H1 (cell line): ENCODE data around the gene PDCD7. TPM values are rescaled to one million over a fixed set of nuclear protein-coding genes. Genes with fewer than 3 reads are reported as not detected.

Experiments used
- BCL11A ChIP-seq, 2 experiments: IDR thresholded peaks; one replicate each; pipeline ENCODE4 v1.6.1; 2011; ENCODE audit warnings: low read depth in 2 of 2, low read length in 2 of 2, mild to moderate bottlenecking in 2 of 2
- RAD21 ChIP-seq, 2 experiments: IDR thresholded peaks in 1 of 2; conservative IDR thresholded peaks in 1 of 2; 2 replicates each; pipeline ENCODE4 v1.6.1; 2011; ENCODE audit warnings: low read depth in 2 of 2, low read length in 2 of 2, improper control_type of control experiment in 1 of 2, inconsistent platforms in 1 of 2, mild to moderate bottlenecking in 1 of 2, moderate library complexity in 1 of 2
- RXRA ChIP-seq: IDR thresholded peaks from 2 replicates; pipeline ENCODE4 v1.6.1; 2011; ENCODE audit warnings: low read depth, mild to moderate bottlenecking, low read length, moderate library complexity; ENCODE audit not compliant: insufficient read depth
- SAP30 ChIP-seq: fragments of 300-600 bp; sonication (generic); IDR thresholded peaks from 2 replicates; pipeline ENCODE4 v1.7.1; 2012; ENCODE audit warnings: low read length, moderate library complexity, mild to moderate bottlenecking, inconsistent platforms; ENCODE audit not compliant: insufficient read depth, insufficient replicate concordance
- TBP ChIP-seq: IDR thresholded peaks from 2 replicates; pipeline ENCODE4 v1.6.1; 2011; ENCODE audit warnings: low read depth, low read length, improper control_type of control experiment
- polyA plus RNA-seq, 7 experiments: library from polyadenylated mRNA; depleted of rRNA in 3 of 7; stranded (reverse) in 5 of 7; unstranded in 2 of 7; fragments of >200 nt in 5 of 7; fragments of 200-250 nt in 2 of 7; gene quantifications; 1 replicate in 5 of 7; 2 replicates in 1 of 7; 4 replicates in 1 of 7; pipeline versions ENCODE4 v1.2.1 to v1.2.3, GENCODE V29; 2011 to 2013; ENCODE audit warnings: missing spikeins in 2 of 7, mixed read lengths in 2 of 7
- total RNA-seq: library from RNA; stranded (reverse); fragmentation: NEBNext Ultra II Directional; extraction: Animal tissue kit (Norgen Biotek cat#: 25700); gene quantifications from 2 replicates; pipeline ENCODE4 v1.2.1, GENCODE V29; 2021

PDCD7 gene
- total and polyA plus RNA-seq, 2 of the 8 experiments (the other 6 are each of a cell fraction or from before 2014, with no cell fraction given) = 11.5 to 25.6 TPM

- TF ChIP-seq TBP (no peak), RAD21 (IDR thresholded peaks at IDR 0.05 in 1 of 2, conservative IDR thresholded peaks at IDR 0.05 in 1 of 2; ENCODE audit: low read depth in 2 of 2, low read length in 2 of 2) (peak; percentile 61 to 65), RXRA (no peak), BCL11A (IDR thresholded peaks at IDR 0.05; ENCODE audit: low read depth in 2 of 2, low read length in 2 of 2) (no peak), SAP30 (peak; percentile 61)
These were observed 50.3 kb downstream of the PDCD7 start (continued) for GRCh38 chr15:65083262-65083701.
